ENCODE data around the gene GNPTAB. TPM values are rescaled to one million over a fixed set of nuclear protein-coding genes. Genes with fewer than 3 reads are reported as not detected.

GNPTAB gene
- total RNA-seq, 1 experiment from 2014 or later: 40.8 TPM

DNA sequence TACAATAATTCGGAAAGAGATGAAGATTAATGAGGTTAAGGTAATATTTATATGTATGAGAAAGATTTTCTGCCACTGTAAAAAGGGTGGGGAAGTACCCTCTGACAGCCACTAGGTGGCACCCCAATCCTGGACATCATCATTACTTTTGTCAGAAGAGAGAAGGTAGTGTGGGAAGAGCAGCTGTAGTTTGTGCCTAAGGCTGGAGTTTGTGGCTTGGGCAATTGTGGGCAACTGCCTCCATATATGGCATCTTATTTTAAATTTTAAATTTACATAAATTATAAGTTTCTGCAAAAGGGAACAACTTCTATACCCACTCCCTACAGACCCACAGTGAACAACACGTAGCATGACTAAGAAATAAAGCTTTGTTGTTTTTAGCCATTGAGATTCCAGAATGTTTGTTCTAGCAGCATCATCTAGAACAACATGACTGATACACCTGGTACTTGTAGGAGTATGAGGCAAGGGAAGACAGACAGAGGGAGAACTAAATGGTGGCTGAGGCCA is 57.1 kb downstream of the GNPTAB start:
- intact Hi-C loops (cut with micrococcal nuclease; ENCODE audit: unreplicated experiment): loop anchor here (2.0 kb wide), 1 partner anchor 57 kb away; the partner anchor contains the start of gene GNPTAB
- in situ Hi-C loops (cut with HindIII; ENCODE audit: low pct_unique_long_range_greater_than_20kb, low sequenced_read_pairs): no loop called here

DNA sequence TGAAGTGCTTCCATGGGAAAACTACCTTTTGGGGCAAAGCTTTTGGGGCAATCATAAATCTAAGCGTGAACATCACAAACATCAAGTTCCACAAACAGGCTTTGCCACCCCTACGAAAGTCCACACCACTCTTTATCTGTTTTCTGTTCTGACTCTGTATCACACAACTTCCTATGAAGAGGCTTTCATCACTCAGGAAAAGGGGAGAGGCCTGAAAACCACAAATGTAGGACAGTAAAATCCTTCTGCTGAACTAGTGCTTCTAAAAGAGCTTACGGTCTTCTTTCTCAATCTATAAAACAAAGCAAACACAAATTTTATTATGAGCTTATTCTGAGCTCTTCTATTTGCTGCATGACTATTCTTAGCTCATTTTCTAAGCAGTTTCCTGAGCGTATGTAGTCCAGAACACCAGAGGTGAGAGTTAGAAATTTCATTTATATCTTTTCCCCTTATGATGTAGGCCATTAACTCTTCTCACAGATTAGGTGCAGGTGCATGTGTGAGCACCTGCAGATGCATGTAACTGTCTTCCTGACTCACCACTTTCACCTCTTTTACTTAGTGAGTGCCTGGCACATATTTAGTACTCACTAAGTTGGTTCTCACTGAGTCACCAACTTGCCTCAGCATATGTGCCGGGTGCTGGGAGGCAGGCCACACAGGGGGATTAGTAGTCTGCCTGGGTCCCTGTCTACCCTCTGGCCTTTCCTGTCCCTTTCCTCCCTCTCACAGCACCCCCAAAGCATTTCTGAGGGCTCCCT is 58.6 kb downstream of the GNPTAB start:
- no peaks in the 10 kb centered on the region for H3K27me3 ChIP-seq (ENCODE audit: control insufficient read depth, insufficient read depth, low read length)
- DNase-seq (ENCODE audit: low read depth, low spot score): no peak
- intact Hi-C loops (cut with micrococcal nuclease; ENCODE audit: unreplicated experiment) (loop anchor here (2.0 kb wide), 1 partner anchor 59 kb away; the partner anchor contains the start of gene GNPTAB), in situ Hi-C loops (cut with HindIII; ENCODE audit: low pct_unique_long_range_greater_than_20kb, low sequenced_read_pairs) (no loop called here)
- no peak for ATAC-seq
- no peaks in the 10 kb centered on the region for H3K4me1 ChIP-seq (ENCODE audit: control insufficient read depth, insufficient read depth, low read length)
- BruUV-seq (replicated peaks): no TSS peak
- H3K36me3 ChIP-seq (ENCODE audit: control insufficient read depth, insufficient read depth, low read length): 0 out of 2 replicates have a peak, but pooled peaks cover 2% of the 10 kb centered on the region
- no peak overlapping the region for H3K27ac ChIP-seq (ENCODE audit: low read length)
- no peak overlapping the region for H3K4me3 ChIP-seq (ENCODE audit: low read depth in 2 of 2, low read length in 2 of 2)
- ChIA-PET CTCF (interaction anchor here (0.5 to 0.8 kb wide), 3 partner anchors 58 to 707 kb away, joined by 3 to 5 read pairs (median 3); partner anchors contain the start of gene GNPTAB), POLR2A (no interaction called here)
- no peak for TF ChIP-seq SIN3A (IDR thresholded peaks at IDR 0.05; ENCODE audit: borderline replicate concordance, insufficient read depth, low read depth, low read length)
- H3K9me3 ChIP-seq (ENCODE audit: control insufficient read depth, insufficient read depth, low read depth, low read length): no peaks in the 10 kb centered on the region

More for the DNA sequence above, 57.1 kb downstream of the GNPTAB start:
- H3K27ac ChIP-seq (ENCODE audit: low read length): no peak overlapping the region
- no TSS peak for BruUV-seq (replicated peaks)
- peak; percentile 33 for DNase-seq (ENCODE audit: low read depth, low spot score)
- TF ChIP-seq, protein P1, sequence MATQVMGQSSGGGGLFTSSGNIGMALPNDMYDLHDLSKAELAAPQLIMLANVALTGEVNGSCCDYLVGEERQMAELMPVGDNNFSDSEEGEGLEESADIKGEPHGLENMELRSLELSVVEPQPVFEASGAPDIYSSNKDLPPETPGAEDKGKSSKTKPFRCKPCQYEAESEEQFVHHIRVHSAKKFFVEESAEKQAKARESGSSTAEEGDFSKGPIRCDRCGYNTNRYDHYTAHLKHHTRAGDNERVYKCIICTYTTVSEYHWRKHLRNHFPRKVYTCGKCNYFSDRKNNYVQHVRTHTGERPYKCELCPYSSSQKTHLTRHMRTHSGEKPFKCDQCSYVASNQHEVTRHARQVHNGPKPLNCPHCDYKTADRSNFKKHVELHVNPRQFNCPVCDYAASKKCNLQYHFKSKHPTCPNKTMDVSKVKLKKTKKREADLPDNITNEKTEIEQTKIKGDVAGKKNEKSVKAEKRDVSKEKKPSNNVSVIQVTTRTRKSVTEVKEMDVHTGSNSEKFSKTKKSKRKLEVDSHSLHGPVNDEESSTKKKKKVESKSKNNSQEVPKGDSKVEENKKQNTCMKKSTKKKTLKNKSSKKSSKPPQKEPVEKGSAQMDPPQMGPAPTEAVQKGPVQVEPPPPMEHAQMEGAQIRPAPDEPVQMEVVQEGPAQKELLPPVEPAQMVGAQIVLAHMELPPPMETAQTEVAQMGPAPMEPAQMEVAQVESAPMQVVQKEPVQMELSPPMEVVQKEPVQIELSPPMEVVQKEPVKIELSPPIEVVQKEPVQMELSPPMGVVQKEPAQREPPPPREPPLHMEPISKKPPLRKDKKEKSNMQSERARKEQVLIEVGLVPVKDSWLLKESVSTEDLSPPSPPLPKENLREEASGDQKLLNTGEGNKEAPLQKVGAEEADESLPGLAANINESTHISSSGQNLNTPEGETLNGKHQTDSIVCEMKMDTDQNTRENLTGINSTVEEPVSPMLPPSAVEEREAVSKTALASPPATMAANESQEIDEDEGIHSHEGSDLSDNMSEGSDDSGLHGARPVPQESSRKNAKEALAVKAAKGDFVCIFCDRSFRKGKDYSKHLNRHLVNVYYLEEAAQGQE (IDR thresholded peaks at IDR 0.05; ENCODE audit: insufficient read depth in 1 of 2, low read depth in 2 of 2, low read length in 1 of 2): no peak
- TF ChIP-seq, protein P2, sequence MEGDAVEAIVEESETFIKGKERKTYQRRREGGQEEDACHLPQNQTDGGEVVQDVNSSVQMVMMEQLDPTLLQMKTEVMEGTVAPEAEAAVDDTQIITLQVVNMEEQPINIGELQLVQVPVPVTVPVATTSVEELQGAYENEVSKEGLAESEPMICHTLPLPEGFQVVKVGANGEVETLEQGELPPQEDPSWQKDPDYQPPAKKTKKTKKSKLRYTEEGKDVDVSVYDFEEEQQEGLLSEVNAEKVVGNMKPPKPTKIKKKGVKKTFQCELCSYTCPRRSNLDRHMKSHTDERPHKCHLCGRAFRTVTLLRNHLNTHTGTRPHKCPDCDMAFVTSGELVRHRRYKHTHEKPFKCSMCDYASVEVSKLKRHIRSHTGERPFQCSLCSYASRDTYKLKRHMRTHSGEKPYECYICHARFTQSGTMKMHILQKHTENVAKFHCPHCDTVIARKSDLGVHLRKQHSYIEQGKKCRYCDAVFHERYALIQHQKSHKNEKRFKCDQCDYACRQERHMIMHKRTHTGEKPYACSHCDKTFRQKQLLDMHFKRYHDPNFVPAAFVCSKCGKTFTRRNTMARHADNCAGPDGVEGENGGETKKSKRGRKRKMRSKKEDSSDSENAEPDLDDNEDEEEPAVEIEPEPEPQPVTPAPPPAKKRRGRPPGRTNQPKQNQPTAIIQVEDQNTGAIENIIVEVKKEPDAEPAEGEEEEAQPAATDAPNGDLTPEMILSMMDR (IDR thresholded peaks at IDR 0.05): peak; percentile 90
- ChIA-PET CTCF (interaction anchor here (0.7 to 1.2 kb wide), 3 partner anchors 50 to 66 kb away, joined by 3 to 23 read pairs (median 5); partner anchors contain the start of gene GNPTAB), POLR2A (no interaction called here)
- H3K4me1 ChIP-seq (ENCODE audit: control insufficient read depth, insufficient read depth, low read length): no peaks in the 10 kb centered on the region
- H3K4me3 ChIP-seq (ENCODE audit: low read depth in 2 of 2, low read length in 2 of 2): no peak overlapping the region
- peak; percentile 89 for ATAC-seq
- H3K9me3 ChIP-seq (ENCODE audit: control insufficient read depth, insufficient read depth, low read depth, low read length): no peaks in the 10 kb centered on the region
- H3K36me3 ChIP-seq (ENCODE audit: control insufficient read depth, insufficient read depth, low read length): no peaks in the 10 kb centered on the region
- no peaks in the 10 kb centered on the region for H3K27me3 ChIP-seq (ENCODE audit: control insufficient read depth, insufficient read depth, low read length)

DNA sequence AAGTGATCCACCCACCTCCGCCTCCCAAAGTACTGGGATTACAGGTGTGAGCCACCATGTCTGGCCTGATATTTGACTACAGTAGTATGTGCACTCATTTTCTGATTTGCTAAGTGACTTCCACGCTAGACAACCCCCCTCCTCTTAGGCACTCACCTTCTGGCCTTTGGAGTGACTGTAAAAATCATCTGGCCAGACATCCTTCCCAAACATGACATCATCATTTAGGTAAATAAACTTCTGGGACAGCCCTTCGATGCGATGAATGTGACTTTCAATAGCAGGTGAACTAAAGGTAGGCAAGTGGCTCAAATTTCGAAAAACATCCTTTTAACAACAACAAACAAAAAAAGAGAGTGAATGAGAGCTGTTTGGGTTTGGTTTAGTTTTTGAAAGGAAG is 60.9 kb downstream of the GNPTAB start:
- H3K9me3 ChIP-seq (ENCODE audit: control insufficient read depth, insufficient read depth, low read depth, low read length): no peaks in the 10 kb centered on the region
- no peaks in the 10 kb centered on the region for H3K4me1 ChIP-seq (ENCODE audit: control insufficient read depth, insufficient read depth, low read length)
- ChIA-PET POLR2A (no interaction called here), CTCF (no interaction called here)
- DNase-seq (ENCODE audit: low read depth, low spot score): no peak
- in situ Hi-C loops (cut with HindIII; ENCODE audit: low pct_unique_long_range_greater_than_20kb, low sequenced_read_pairs): no loop called here
- H3K27me3 ChIP-seq (ENCODE audit: control insufficient read depth, insufficient read depth, low read length): no peaks in the 10 kb centered on the region
- no TSS peak for BruUV-seq (replicated peaks)
- H3K36me3 ChIP-seq (ENCODE audit: control insufficient read depth, insufficient read depth, low read length): 0 out of 2 replicates have a peak, but pooled peaks cover 4% of the 10 kb centered on the region
- TF ChIP-seq, protein P1 (IDR thresholded peaks at IDR 0.05; ENCODE audit: insufficient read depth in 1 of 2, low read depth in 2 of 2, low read length in 1 of 2): no peak
- TF ChIP-seq TCF7L2 (IDR thresholded peaks at IDR 0.05; ENCODE audit: low read depth, low read length): no peak
- TF ChIP-seq, protein P2 (IDR thresholded peaks at IDR 0.05): no peak
- no peak for ATAC-seq
- no peak overlapping the region for H3K27ac ChIP-seq (ENCODE audit: low read length)
- no peak overlapping the region for H3K4me3 ChIP-seq (ENCODE audit: low read depth in 2 of 2, low read length in 2 of 2)
- intact Hi-C loops (cut with micrococcal nuclease; ENCODE audit: unreplicated experiment): no loop called here

Data from Panc1 (cell line).